SK-N-SH (cell line): ENCODE results near the gene SDC3. TPM values are rescaled to one million over a fixed set of nuclear protein-coding genes. Genes with fewer than 3 reads are reported as not detected.

Experiments
- CTCF ChIA-PET: fragments of 300-600, 350-600 bp; formaldehyde crosslinking; extraction: SDS; loops from one replicate; lab custom pipeline; 2021; lab: Yijun Ruan, JAX
- POLR2A ChIA-PET: fragments of 350-600 bp; sonication (Branson Sonifier 250); formaldehyde crosslinking; extraction: SDS; loops from one replicate; lab custom pipeline; 2020; ENCODE audit warnings: antibody characterized with exemption, inconsistent platforms; lab: Yijun Ruan, JAX
- DNase-seq: peaks from one replicate; pipeline ENCODE4 v3.0.0; 2012
- H2AFZ ChIP-seq: fragments of 200-600 bp; sonication (generic); 2 replicates; pipeline ENCODE4 v1.8.1; 2016; ENCODE audit warnings: antibody characterized with exemption, mild to moderate bottlenecking, low read depth
- H3F3A ChIP-seq: fragments of 200-600 bp; sonication (generic); replicated peaks from 2 replicates; pipeline ENCODE3; 2016; ENCODE audit warnings: antibody characterized with exemption, mild to moderate bottlenecking; ENCODE audit not compliant: insufficient read depth
- H3K27ac ChIP-seq, 2 experiments: fragments of 200-500 bp in 1 of 2; fragments of 200-600 bp in 1 of 2; sonication (Bioruptor generic) in 1 of 2; sonication (generic), shearing (Covaris generic) in 1 of 2; 2 replicates each; pipeline versions ENCODE4 v1.5.1 to v1.6.1; 2014 to 2016; ENCODE audit warnings: low read depth in 2 of 2, inconsistent platforms in 1 of 2, low read length in 1 of 2, mild to moderate bottlenecking in 1 of 2, mixed read lengths in 1 of 2
- H3K27me3 ChIP-seq: fragments of 200-600 bp; sonication (generic), shearing (Covaris generic); 2 replicates; pipeline ENCODE4 v1.6.1; 2016; ENCODE audit warnings: mixed run types; ENCODE audit not compliant: insufficient read depth
- H3K36me3 ChIP-seq, 2 experiments: fragments of 200-500 bp in 1 of 2; fragments of 200-600 bp in 1 of 2; sonication (Bioruptor generic) in 1 of 2; sonication (generic) in 1 of 2; replicated peaks in 1 of 2; 2 replicates each; pipeline versions ENCODE3 to v1.5.1; 2014 to 2016; ENCODE audit warnings: low read length in 1 of 2, mild to moderate bottlenecking in 1 of 2; ENCODE audit not compliant: insufficient read depth in 2 of 2, control insufficient read depth in 1 of 2
- H3K4me1 ChIP-seq, 2 experiments: fragments of 200-500 bp in 1 of 2; fragments of 200-600 bp in 1 of 2; sonication (Bioruptor generic) in 1 of 2; sonication (generic), shearing (Covaris generic) in 1 of 2; 2 replicates each; pipeline versions ENCODE4 v1.5.1 to v1.6.1; 2014 to 2016; ENCODE audit warnings: low read depth in 1 of 2, low read length in 1 of 2, mixed run types in 1 of 2; ENCODE audit not compliant: insufficient read depth in 2 of 2, control insufficient read depth in 1 of 2
- H3K4me2 ChIP-seq: fragments of 200-600 bp; sonication (generic), shearing (Covaris generic); 2 replicates; pipeline ENCODE4 v1.6.1; 2017; ENCODE audit warnings: mixed run types
- H3K4me3 ChIP-seq, 2 experiments: fragments of 200-500 bp in 1 of 2; fragments of 200-600 bp in 1 of 2; sonication (Bioruptor generic) in 1 of 2; sonication (generic), shearing (Covaris generic) in 1 of 2; 2 replicates each; pipeline versions ENCODE4 v1.5.1 to v1.8.1; 2014 to 2016; ENCODE audit warnings: low read depth in 2 of 2, inconsistent platforms in 1 of 2, low read length in 1 of 2, mild to moderate bottlenecking in 1 of 2, mixed read lengths in 1 of 2, moderate library complexity in 1 of 2
- H3K79me2 ChIP-seq: fragments of 200-600 bp; sonication (generic); 2 replicates; pipeline ENCODE4 v1.8.1; 2017; ENCODE audit warnings: mild to moderate bottlenecking; ENCODE audit not compliant: insufficient read depth
- H3K9ac ChIP-seq: fragments of 200-600 bp; sonication (generic); 2 replicates; pipeline ENCODE4 v1.6.1; 2017; ENCODE audit warnings: mixed run types
- H3K9me2 ChIP-seq: fragments of 200-600 bp; sonication (generic); 2 replicates; pipeline ENCODE4 v1.6.1; 2017; ENCODE audit warnings: mixed run types
- H3K9me3 ChIP-seq: fragments of 200-600 bp; sonication (generic); 2 replicates; pipeline ENCODE4 v1.6.1; 2017; ENCODE audit warnings: mixed run types, mild to moderate bottlenecking, moderate library complexity
- H4K20me1 ChIP-seq: fragments of 200-600 bp; sonication (generic); 2 replicates; pipeline ENCODE4 v1.6.1; 2017; ENCODE audit warnings: mild to moderate bottlenecking, mixed run types; ENCODE audit not compliant: insufficient read depth
- CHD2 ChIP-seq: fragments of 150-350 bp; IDR thresholded peaks from 2 replicates; pipeline ENCODE4 v1.6.1; 2018; ENCODE audit warnings: low read length; ENCODE audit not compliant: partially characterized antibody
- ELF1 ChIP-seq: IDR thresholded peaks from 2 replicates; pipeline ENCODE4 v1.4.0; 2012
- FOSL2 ChIP-seq: IDR thresholded peaks from 2 replicates; pipeline ENCODE4 v1.4.0; 2012; ENCODE audit warnings: low read depth, mild to moderate bottlenecking, moderate library complexity, borderline replicate concordance
- GABPA ChIP-seq: IDR thresholded peaks from 2 replicates; pipeline ENCODE4 v1.4.0; 2012; ENCODE audit warnings: low read depth, mild to moderate bottlenecking
- GATA2 ChIP-seq: sonication (generic); formaldehyde crosslinking; IDR thresholded peaks from 2 replicates; pipeline ENCODE4 v1.5.0; 2020; ENCODE audit warnings: mild to moderate bottlenecking, missing genetic modification reagents
- MEF2A ChIP-seq: IDR thresholded peaks from 2 replicates; pipeline ENCODE4 v1.4.0; 2012; ENCODE audit warnings: low read depth, borderline replicate concordance
- RAD21 ChIP-seq: IDR thresholded peaks from 2 replicates; pipeline ENCODE4 v1.6.1; 2012; ENCODE audit warnings: mild to moderate bottlenecking, low read length
- RCOR1 ChIP-seq: fragments of 150-350 bp; IDR thresholded peaks from 2 replicates; pipeline ENCODE4 v1.6.1; 2017; ENCODE audit warnings: antibody characterized with exemption, low read length
- RFX5 ChIP-seq: IDR thresholded peaks from 2 replicates; pipeline ENCODE4 v1.6.1; 2012; ENCODE audit warnings: mild to moderate bottlenecking, improper control_type of control experiment, low read length
- SIN3A ChIP-seq: IDR thresholded peaks from 2 replicates; pipeline ENCODE4 v1.6.1; 2012; ENCODE audit warnings: low read depth, mild to moderate bottlenecking, low read length, moderate library complexity, borderline replicate concordance
- TAF1 ChIP-seq: IDR thresholded peaks from 2 replicates; pipeline ENCODE4 v1.6.1; 2012; ENCODE audit warnings: low read depth, mild to moderate bottlenecking, low read length, moderate library complexity, borderline replicate concordance
- TEAD4 ChIP-seq: IDR thresholded peaks from 2 replicates; pipeline ENCODE4 v1.4.0; 2012; ENCODE audit warnings: mild to moderate bottlenecking, borderline replicate concordance; ENCODE audit not compliant: insufficient read depth
- YY1 ChIP-seq: IDR thresholded peaks from 2 replicates; pipeline ENCODE4 v1.4.0; 2012; ENCODE audit warnings: low read depth, mild to moderate bottlenecking
- WGBS: methylation state at CpG from one replicate; pipeline ENCODE4 v1.1.6; 2017; ENCODE audit warnings: low lambda C conversion rate; 5-methylcytosine and 5-hydroxymethylcytosine counted together
- polyA plus RNA-seq, 3 experiments: library from polyadenylated mRNA; depleted of rRNA; stranded (reverse); fragments of >200 nt; gene quantifications; 2 replicates each; pipeline ENCODE4 v1.2.3, GENCODE V29; 2012
- TF ChIP-seq, protein P1 (sequence below): IDR thresholded peaks from 2 replicates; pipeline ENCODE4; 2012
- TF ChIP-seq, protein P2 (sequence below): fragments of 150-350 bp; IDR thresholded peaks from 2 replicates; pipeline ENCODE4 v1.6.1; 2016; ENCODE audit warnings: mild to moderate bottlenecking, low read depth, low read length
- TF ChIP-seq, protein P3 (sequence below): IDR thresholded peaks from 2 replicates; pipeline ENCODE4 v1.6.1; 2012; ENCODE audit warnings: mild to moderate bottlenecking, low read depth, low read length, moderate library complexity

The SDC3 gene
- polyA plus RNA-seq, 1 of the 3 experiments (the other 2 are of a cell fraction): 18.8 TPM

GRCh38 chr1:30900486-30900885 is 8.1 kb downstream of the SDC3 start:
- Histone ChIP-seq H2AFZ (no peak overlapping the region), H3K9me3 (no peaks in the 10 kb centered on the region), H3K4me3 (no peak overlapping the region), H3K9ac (no peak overlapping the region), H3F3A (no peaks in the 10 kb centered on the region), H3K27me3 (no peaks in the 10 kb centered on the region), H4K20me1 (peaks cover 90% of the 10 kb centered on the region), H3K27ac (no peak overlapping the region)
- CTCF ChIA-PET: interaction anchor here (5.3 to 47.0 kb wide), 2 partner anchors 11 to 91 kb away, joined by 32 to 1422 read pairs; no protein-coding TSS in a partner anchor
- 74% methylated on average over 5 of the region's 6 CpGs for WGBS
- TF ChIP-seq FOSL2: no peak
- TF ChIP-seq GATA2 (CRISPR knock-in tag): peak; percentile 81
- 0 out of 2 replicates have a peak, but pooled peaks have one; percentile 7 for TF ChIP-seq RCOR1
- TF ChIP-seq, all 33 proteins: peak for 2
- no peaks in the 10 kb centered on the region for H3K36me3 ChIP-seq
- H3K9me2 ChIP-seq: no peaks in the 10 kb centered on the region
- no peak overlapping the region for H3K4me2 ChIP-seq
- H3K79me2 ChIP-seq: peaks cover 59% of the 10 kb centered on the region
- DNase-seq: peak; percentile 64
- POLR2A ChIA-PET: no interaction called here
- peaks cover under 1 to 30% of the 10 kb centered on the region in 2 experiments; a peak in 2 of 4 replicates for H3K4me1 ChIP-seq

DNA sequence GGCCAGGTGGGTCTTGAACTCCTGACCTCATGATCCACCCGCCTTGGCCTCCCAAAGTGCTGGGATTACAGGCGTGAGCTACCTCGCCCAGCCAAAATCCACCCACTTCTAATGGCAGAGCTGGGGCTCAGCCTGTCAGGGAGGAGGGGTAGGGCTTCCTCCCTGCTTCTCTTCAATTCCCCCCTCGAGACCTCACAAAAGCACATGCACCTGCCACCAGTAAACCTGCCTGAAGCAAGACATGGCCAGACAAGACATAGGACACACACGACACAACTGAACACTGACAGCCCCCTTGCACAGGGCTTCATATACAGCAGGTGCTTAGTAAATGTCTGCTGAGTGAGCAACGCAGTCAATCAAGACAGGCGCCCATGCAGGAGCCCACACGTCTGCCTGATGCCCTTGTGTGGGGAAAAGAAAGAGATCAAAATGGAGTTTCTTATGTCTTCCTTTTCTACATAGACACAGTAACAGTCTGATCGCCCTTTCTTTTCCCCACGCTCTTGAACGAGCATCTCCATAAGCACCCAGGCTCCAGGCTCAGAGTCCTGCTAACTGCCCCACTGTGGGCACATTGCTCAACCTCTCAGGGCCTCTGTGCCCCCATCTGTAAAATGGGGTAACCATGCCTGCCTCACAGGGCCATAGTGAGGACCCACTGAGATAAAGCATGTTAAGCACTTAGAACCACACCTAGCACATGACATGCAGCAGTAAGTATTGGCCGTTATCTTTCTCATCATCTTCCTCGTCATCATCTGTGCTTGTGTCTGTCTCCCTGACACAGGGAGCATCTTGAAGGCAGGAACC is 8.8 kb downstream of the SDC3 start:
- peaks cover 93% of the 10 kb centered on the region for H4K20me1 ChIP-seq
- no peak overlapping the region for H3K27ac ChIP-seq
- CTCF ChIA-PET: interaction anchor here (0.8 to 47.0 kb wide), 3 partner anchors 12 to 90 kb away, joined by 3 to 1422 read pairs (median 32); no protein-coding TSS in a partner anchor
- H3K9ac ChIP-seq: no peak overlapping the region
- H3K9me3 ChIP-seq: no peaks in the 10 kb centered on the region
- H3K4me3 ChIP-seq: no peak overlapping the region
- no peak overlapping the region for H3K4me2 ChIP-seq
- H3K36me3 ChIP-seq: no peaks in the 10 kb centered on the region
- DNase-seq: no peak
- WGBS: 79% methylated on average over 8 of the region's 13 CpGs
- no peaks in the 10 kb centered on the region for H3K9me2 ChIP-seq
- peaks cover 3 to 30% of the 10 kb centered on the region in 2 experiments; a peak in 2 of 4 replicates for H3K4me1 ChIP-seq
- H3K79me2 ChIP-seq: peaks cover 54% of the 10 kb centered on the region
- no peaks in the 10 kb centered on the region for H3F3A ChIP-seq
- POLR2A ChIA-PET: no interaction called here
- no peaks in the 10 kb centered on the region for H3K27me3 ChIP-seq
- H2AFZ ChIP-seq: no peak overlapping the region
- TF ChIP-seq, protein P1, sequence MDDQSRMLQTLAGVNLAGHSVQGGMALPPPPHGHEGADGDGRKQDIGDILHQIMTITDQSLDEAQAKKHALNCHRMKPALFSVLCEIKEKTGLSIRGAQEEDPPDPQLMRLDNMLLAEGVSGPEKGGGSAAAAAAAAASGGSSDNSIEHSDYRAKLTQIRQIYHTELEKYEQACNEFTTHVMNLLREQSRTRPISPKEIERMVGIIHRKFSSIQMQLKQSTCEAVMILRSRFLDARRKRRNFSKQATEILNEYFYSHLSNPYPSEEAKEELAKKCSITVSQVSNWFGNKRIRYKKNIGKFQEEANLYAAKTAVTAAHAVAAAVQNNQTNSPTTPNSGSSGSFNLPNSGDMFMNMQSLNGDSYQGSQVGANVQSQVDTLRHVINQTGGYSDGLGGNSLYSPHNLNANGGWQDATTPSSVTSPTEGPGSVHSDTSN: no peak
- TF ChIP-seq, protein P2, sequence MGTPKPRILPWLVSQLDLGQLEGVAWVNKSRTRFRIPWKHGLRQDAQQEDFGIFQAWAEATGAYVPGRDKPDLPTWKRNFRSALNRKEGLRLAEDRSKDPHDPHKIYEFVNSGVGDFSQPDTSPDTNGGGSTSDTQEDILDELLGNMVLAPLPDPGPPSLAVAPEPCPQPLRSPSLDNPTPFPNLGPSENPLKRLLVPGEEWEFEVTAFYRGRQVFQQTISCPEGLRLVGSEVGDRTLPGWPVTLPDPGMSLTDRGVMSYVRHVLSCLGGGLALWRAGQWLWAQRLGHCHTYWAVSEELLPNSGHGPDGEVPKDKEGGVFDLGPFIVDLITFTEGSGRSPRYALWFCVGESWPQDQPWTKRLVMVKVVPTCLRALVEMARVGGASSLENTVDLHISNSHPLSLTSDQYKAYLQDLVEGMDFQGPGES: no peak
- TF ChIP-seq CHD2 (no peak), MEF2A (no peak), YY1 (no peak), RFX5 (no peak), GATA2 (CRISPR knock-in tag) (no peak), TAF1 (no peak), ELF1 (no peak), GABPA (no peak), TEAD4 (no peak), RCOR1 (no peak), SIN3A (no peak), RAD21 (no peak)
- TF ChIP-seq, protein P3, sequence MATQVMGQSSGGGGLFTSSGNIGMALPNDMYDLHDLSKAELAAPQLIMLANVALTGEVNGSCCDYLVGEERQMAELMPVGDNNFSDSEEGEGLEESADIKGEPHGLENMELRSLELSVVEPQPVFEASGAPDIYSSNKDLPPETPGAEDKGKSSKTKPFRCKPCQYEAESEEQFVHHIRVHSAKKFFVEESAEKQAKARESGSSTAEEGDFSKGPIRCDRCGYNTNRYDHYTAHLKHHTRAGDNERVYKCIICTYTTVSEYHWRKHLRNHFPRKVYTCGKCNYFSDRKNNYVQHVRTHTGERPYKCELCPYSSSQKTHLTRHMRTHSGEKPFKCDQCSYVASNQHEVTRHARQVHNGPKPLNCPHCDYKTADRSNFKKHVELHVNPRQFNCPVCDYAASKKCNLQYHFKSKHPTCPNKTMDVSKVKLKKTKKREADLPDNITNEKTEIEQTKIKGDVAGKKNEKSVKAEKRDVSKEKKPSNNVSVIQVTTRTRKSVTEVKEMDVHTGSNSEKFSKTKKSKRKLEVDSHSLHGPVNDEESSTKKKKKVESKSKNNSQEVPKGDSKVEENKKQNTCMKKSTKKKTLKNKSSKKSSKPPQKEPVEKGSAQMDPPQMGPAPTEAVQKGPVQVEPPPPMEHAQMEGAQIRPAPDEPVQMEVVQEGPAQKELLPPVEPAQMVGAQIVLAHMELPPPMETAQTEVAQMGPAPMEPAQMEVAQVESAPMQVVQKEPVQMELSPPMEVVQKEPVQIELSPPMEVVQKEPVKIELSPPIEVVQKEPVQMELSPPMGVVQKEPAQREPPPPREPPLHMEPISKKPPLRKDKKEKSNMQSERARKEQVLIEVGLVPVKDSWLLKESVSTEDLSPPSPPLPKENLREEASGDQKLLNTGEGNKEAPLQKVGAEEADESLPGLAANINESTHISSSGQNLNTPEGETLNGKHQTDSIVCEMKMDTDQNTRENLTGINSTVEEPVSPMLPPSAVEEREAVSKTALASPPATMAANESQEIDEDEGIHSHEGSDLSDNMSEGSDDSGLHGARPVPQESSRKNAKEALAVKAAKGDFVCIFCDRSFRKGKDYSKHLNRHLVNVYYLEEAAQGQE: no peak
